Measurements from ENCODE around the gene ETS1.

Gene ETS1

DNA sequence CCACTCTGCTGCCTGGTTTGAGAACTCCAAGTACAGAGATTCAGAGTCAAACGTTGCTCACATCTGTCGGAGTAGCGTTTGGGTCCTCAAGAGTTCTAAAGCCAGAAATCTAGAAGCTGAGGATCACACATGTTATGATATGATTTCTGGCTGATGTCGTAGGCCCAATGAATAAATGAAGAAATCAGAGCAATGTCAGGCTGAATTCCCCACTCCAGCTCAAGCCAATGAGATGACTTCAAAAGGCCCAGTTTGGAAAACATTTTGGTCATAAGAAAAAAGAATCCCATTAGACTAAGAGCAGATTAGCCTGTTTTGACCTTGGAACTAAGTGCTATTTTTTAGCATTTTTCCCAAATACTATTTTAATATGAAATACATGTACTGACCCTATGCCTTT lies 106.7 kb downstream of the ETS1 start:
- DNase-seq (ENCODE audit: low spot score) = no peak

DNA sequence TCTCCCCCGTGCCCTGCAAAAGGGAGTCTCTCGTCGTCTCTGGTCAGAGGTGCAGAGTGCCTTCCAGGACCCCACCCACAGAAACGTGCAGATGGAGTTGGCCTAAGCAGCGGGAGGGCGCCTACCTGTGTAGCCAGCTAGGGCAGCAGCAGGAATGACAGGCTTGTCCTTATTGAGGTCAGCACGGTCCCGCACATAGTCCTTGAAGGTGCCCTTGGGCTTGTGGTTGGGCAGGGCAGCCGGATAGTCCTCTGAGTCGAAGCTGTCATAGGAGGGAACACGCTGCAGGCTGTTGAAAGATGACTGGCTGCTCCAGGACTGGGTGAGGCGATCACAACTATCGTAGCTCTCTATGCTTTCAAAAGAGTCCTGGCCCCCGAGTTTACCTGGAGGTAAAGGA lies 107.3 kb downstream of the ETS1 start:
- no peak for DNase-seq (ENCODE audit: low spot score)

DNA sequence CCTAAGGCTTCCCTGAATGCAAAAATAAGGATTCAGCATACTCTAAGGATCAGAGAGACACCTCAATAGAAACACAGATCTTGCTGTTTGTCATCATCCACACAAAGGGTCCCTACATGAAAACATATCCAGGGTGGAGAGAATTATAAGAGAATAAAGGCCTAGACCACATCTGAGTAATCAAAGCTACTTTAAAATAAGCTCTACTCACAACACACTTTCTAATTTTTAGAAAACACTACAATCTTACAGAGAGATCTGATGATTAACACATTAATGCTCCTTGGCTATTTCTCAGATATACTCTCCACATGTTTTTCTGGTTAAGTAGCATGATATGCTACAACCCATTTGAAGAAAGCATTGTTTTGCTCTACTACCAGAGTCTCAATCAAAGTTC lies 108.2 kb downstream of the ETS1 start:
- no peak for DNase-seq (ENCODE audit: low spot score)

DNA sequence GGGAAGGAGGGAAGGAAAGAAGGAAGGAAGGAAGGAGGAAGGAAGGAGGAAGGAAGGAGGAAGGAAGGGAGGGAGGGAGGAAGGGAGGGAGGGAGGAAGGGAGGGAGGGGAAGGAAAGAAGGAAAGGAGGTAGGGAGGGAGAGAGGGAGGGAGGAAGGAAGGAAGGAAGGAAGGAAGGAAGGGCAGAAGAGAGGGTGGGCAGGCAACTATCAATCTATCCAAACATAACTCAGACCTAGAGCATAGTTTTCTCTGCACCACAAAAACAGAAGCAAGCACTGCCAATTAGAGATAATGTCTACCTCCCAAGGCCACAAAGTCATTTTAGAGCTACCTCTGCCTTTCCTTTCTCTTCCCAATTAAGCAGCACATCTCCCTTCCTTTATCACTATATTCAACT lies 109.1 kb downstream of the ETS1 start:
- no peak for DNase-seq (ENCODE audit: low spot score)

DNA sequence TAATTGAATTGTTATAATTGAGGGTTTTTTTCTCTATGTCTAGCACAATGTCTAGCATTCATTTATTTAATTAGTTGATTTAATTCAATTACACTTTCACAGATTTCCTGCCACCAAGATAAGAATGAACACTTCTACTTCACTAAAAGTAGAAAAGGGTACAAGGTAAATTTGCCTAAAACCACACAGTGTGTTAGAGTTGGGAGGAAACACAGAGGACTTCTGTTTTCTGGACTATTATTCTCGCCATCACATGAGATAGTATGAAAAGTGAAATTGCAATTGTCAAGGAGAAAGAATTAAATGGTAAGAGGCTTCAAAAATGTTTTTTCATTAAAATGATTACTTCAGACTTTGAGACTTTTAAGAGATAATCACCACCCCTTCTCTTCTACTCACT lies 109.5 kb downstream of the ETS1 start:
- no peak for DNase-seq (ENCODE audit: low spot score)

DNA sequence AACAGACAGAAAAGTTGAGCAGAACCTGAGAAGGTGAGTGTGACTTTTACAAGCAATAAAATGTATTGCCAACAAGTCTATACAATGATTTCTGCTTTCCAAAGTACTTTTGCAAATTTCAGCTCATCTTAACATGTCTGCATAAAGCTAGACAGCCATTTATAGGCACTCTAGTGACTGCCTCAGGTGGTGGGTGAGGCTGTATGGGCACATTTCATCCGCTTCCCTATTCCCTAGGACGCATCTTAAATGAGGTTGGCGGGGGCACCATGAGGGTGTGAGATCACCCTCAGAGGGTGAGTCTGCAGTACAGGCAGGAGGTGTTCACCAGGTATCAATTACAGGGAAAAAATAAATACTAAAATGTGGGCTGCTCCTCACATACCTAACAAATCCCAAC lies 110.1 kb downstream of the ETS1 start:
- no peak for DNase-seq (ENCODE audit: low spot score)

DNA sequence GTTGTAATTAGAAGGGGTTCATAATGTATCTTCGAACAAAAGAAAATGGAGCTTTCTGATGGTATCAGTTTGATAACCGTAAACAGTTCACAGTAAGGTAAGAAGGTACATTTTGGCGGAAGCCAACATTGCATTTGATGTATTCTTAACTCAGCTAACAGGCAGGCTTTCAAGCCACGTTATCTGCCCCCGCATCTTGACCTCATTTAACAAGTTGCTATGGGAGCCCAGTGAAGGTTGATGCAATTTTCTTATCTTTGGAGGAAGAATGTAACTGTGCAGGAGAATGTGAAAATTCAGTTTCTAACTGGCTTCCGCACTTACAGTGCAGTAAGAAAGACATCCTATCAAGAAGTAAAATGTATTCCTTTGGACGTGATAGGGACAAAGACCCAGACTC lies 110.6 kb downstream of the ETS1 start:
- no peak for DNase-seq (ENCODE audit: low spot score)

DNA sequence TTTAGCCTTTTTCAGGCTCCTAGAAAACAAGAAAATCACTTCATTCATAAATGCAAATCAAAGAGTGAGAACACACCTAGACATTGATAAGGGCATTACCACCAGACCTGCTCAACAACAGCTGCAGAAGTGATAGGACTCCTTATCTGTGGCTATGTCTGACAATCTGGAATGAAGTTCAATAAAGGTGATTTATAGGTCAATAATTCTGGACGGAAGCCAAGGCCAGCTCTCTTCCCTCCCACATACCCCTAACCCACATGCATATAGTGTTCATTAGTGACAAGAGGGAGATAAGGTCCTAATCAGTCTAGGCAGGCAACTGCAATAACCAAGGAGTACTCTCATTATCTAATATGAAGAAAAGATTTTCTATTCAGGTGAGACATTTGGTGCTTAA lies 111.3 kb downstream of the ETS1 start:
- no peak for DNase-seq (ENCODE audit: low spot score)

DNA sequence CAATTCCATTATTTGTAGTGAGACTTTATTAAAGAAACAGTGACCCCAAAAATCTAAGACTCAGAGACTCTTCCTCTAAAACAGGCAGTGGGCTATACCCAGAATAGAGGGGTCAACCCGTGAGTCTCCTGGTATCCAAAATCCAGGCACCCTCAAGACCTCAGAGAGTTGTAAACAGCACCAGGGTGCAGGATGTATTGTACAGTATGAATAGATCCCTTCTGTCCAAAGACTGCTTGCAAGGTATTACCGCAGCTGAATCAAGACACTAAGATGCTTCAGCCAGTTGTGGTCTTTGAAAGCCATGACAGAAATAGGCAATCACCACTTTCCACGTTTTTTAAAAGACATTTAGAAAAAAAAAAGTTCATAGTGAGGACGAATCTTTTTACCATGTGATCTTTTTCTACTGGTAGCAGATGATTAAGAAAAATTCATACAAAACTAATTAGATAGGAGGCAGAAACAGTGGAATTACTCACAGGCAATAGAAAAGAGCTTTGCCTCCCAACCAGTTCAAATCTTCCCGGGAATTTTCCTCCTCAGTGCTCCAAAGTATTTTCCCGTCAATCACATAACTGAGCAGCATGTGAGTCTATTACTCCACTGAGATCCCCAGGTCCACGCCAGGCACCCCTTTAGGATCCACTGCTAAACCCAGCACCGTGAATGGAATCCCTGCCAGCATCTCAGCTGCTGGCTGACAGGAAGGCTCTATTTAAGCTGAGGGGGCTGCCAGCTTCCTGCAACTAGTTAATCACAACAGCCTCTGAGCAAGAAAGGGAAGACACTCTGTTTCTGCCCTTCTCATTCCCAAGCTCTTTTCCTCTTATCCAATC lies 113.1 kb downstream of the ETS1 start:
- no peak for DNase-seq (ENCODE audit: low spot score)

DNA sequence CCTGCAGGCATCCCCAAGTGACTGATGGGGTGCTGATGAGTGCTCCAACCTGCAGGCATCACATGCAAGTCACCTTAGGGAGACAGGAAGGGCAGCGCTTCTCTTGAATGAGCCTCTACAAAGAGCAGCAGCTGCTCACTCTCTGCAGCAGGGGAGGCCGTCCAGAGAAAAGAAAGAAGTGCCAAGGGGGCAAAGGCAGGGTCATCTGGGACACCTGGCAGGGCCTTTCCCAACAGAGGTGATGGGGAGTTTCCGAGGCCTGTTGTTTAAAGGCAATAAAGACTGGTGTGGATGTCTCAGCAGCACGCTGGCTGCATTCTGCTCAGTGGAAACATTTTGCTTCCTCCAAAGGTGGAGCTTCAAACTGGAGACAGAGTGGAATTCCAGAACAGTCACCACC lies 113.7 kb downstream of the ETS1 start:
- DNase-seq (ENCODE audit: low spot score) = no peak

DNA sequence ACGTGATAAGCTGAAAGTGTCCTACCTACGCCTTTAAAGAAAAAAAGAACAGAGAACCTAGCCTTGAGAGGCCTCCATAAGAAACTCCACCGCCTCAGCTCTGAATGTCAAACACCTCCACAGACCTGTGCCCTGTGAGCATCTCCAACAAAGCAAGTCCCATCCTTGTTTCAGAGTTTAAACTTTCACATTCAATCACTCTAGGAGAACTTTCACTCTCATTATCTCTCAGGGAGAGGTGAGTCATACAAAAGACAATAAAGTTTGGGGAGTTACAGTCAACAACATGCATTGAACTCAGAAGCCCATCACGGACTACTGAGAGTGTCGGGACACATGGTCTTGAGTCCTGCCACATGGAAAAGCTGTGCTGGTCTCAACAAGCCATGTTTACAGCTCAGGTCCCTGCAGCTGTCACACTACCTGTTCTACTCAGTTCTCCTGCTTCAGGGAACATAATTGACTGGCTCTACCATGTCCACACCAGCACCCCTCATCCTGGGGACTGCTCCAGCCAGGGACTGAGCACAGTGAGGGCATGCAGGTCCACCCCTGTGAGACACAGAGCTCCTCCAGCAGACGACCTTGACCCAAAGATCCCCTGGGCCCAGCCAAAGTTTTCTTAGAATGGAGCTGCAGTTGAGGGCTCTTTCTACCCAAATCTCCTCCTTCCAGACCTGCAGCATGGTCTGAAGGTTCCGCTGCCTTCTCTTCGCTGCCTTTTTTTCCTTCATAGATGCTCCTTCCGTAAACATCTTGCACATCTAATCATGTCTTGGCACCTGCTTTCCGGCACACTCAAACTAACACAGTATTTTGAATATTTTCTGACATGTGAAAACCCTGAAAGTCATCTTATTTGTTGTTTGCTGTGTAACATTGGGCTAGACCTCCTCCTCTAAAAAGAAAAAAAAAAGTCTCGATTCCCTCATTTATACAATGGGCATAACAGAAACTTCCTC lies 114.9 kb downstream of the ETS1 start:
- peak; percentile 18 for DNase-seq (ENCODE audit: low spot score)

DNA sequence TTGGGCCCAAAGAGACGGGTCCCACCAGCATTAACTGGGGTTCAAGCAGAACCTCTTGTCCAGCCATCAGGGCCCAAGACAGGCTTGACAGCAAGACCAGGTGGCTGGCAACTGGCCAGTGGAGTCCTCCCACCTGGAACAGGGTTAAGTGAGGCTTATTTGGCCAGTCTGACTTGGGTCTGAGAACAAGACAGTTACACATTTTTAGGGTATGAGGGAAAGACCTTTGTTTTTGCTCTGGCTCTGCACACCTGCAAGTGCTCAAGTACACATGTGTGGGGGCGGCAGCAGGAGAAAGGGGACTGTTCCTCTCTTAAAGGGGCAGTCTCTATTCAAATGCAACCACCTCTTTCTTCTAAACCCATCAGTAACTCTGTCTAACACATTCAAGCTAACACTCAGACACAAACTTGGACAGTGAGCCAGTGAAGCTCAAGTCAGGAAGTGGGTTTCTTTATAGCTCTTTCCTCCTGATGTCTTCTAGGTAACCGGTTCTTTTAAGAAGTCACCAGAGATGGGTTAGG lies 116.2 kb downstream of the ETS1 start:
- no peak for DNase-seq (ENCODE audit: low spot score)

DNA sequence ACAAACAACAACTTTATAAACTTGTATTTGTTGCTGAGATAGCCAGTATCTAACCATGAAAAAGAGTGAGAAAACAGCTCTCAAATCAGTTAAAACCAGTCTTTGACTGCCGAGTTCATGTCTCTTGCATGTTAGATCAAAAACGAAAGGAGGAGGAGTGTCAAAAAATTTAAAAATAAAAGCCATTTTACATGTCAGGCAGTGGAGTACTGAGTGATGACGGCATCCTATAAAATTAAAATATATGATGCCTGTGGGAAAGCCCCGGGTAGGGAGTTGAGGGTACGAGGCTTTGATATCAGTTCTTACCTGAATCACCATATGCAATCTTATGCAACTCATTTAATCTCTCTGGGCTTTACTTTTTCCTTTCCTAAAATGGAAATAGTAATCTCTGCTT lies 117.3 kb downstream of the ETS1 start:
- no peak for DNase-seq (ENCODE audit: low spot score)

DNA sequence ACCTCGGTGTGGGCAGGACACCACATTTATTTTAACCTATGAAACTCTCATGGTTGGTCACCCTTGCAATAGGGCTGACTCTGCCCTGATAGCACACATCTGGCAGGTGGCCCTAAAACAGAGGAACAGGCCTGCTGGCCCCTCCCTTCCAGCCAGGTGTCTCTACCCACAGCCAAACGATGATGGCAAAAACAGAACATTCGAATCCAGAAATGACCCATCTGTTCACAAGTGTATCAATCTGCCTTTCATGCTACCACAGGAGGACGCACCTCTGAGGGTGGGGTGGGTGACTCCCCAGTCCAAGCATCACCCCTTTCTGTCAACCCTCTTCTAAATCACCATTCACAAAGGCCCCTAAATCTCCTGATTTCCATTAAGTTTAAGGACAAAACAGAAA lies 118.1 kb downstream of the ETS1 start:
- no peak for DNase-seq (ENCODE audit: low spot score)

DNA sequence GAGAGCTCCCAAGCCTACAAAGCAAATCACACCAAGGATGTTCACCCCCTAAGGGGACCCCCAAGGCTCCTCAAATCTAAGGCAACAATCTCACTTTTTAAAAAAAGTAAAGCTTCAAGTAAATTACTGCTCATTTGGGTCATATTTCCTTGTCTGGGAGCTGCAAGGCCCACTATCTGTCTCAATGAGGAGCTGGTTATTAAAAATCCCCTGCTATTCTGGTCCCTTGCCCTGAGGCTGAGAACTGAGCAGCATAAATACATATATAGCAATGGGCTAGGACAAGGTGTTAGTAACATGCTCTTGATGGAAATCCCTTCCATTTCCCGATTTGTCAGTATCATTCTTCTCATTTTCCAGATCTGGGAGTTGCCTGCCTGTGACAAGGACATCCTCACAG lies 119.2 kb downstream of the ETS1 start:
- DNase-seq (ENCODE audit: low spot score) = no peak

DNA sequence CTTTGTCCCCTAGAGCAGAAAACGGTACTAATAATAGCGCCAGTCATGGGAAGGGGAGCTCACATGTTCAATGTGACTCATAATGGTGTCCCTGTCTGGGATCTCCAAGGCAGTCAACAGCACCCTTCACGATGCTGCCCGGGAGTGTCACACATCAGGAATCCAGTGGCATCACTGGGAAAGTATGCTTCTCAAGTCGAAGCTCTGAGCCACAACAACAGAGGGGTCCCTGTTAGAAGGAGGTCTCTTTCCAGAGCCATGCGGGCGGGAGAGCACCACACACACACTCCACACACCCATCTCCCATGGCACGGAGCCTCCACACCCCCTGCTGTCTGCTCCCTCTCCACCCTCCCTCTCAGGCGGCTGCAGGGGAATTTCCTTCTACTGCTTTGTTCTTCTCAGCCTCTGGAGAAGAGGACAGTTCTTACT lies 119.7 kb downstream of the ETS1 start:
- peak; percentile 93 for DNase-seq (ENCODE audit: low spot score)

DNA sequence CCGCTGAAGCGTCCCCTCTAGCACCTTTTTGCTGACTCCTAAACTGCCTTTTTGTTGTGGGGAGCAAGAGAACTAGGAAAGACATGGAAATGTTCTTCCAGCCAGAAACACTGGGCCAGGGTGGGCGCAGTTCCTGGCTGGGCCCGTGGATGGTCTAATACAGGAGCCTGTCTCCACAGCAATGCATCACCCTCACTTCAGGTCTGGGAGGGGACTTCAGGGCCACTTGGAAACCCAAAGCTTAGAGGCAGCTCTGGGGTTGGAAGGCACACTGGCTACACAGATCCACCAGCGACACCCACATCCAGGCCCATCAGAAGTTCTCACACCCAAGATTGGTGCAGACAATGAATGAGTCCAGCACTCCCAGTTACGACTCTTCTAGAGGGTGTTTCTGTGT lies 120.3 kb downstream of the ETS1 start:
- DNase-seq (ENCODE audit: low spot score) = no peak

DNA sequence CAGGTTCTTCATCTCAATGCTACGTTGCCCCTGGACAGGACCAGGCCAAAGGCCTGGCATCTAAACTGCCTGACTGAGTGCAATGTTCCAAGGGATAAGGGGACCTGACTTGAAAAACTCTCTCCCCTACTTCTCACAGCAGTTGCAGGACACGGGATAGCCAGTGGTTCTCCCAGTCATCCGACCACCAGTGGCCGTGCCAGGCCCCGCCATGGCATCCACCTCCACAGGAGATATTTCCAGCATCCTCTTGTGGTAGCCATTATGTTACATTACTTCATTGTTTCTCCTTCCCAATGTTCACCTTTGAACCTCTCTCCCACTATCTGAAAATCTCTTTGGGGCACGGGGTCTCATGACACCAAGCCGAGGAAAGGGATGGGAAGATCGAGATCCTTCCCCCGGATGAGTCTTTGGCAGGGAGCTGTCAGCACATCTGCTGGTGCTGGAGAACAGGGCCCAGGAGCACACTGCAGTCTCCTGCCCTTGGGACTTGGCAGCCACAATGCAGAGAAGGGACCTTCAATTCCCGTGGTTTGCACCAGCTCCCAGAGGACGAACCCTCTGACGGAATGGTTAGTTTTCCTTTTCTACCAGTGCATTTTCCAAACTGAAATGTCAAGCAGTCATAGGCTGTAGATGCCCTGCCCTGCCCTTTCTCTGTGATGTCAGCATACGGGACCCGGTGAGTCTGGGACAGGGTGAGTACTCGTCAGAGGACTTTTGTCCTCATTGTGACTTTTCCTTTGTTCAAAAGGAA lies 121.2 kb downstream of the ETS1 start:
- no peak for DNase-seq (ENCODE audit: low spot score)

DNA sequence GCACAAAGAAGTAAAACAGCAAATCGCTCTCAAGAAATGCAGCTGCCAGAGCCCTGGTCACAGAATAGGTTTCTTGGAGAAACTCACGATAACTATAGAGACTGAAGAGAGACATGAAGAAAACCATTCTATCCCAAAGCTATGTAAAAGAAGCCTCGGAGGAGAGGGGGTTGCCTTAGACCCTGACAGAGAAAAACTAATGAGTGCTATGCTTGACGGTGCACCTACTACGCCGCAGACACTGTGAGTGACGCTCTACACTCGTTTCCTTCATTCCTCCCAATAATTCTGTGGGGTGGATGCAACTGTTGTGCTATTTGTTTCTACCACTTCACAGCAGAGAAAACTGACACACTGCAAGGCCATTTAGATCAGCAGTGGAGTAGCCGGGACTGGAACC lies 121.8 kb downstream of the ETS1 start:
- no peak for DNase-seq (ENCODE audit: low spot score)

DNA sequence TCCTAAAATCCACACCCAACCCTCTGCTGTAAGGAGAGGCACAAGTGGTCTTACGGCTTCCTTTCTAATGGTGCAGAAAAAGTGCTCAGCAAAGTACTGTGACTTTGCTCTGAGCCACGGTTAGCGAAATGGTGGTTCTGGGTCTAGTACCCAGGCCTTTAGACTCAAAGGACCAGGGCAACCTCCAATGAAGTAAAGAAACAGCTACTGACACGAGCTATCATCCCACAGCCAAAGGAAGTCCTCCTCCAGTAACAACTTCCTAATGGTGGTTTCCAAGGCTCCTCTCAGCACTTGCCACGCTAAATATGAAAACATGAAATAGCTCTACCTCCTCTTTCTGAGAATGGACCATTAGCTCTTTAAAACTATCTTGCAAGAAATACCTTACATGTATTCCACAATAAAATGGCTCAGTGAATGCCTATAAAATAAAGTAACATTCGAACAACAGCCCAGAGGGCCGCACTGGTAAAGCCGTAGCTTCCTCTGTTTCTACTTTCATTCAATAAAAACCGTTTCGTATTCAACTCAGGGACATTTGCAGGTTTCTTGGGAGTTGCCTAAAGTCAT lies 122.4 kb downstream of the ETS1 start:
- no peak for DNase-seq (ENCODE audit: low spot score)

DNA sequence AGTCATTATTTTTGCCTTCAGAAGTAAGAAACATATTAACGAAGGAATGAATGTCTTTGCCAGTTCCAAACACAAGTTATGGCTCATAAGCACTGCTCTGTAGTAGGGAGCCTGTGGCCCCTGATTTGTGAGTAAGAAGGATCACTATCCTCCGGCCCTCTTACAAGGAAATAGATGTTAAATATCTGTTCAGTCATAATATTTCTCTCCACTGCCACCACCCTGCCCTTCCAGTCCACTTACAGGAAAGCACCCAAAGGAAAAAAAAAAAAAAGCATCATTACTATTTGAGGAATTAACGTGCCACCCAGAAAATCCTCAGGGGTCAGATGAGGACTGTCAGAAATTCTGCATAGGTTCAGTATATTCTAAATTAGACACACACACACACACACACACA lies 123.4 kb downstream of the ETS1 start:
- DNase-seq (ENCODE audit: low spot score) = no peak

DNA sequence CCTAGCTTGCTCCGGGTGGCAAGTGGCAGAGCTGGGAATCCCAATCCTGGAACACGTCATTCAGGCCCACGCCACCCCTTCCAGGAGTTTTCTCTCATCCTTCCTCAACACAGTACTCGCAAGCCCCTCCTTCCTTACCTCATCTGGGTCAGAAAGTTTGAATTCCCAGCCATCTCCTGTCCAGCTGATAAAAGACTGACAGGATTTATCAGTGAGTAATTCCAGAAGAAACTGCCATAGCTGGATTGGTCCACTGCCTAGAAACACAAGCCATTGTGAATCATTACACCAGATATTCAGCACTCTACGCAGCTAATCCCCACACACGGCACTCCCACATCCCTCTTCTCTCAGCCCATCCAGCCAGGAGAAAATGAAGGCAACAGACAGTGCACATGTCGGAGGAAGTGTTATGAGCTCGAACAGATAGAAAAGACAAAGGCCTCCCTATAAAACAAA lies 124.0 kb downstream of the ETS1 start:
- no peak for DNase-seq (ENCODE audit: low spot score)
